Small intestine (tissue), 7 donors: ENCODE measurements around the gene NKTR. TPM values are rescaled to one million over a fixed set of nuclear protein-coding genes. Genes with fewer than 3 reads are reported as not detected.

Experiments used
- DNase-seq, 2 donors: peaks; one replicate each; pipeline versions ENCODE4 v3.0.0 to v3.0.0-alpha.2; 2013
- FAIRE-seq: peaks from 2 replicates; lab custom pipeline; 2012; peaks lifted over from hg19 to GRCh38; lab: Jason Lieb, UNC
- H3K27ac ChIP-seq, 3 donors: one replicate each; pipeline ENCODE4 v1.5.1; 2013; ENCODE audit warnings: low read length in 2 of 3, mild to moderate bottlenecking in 2 of 3, control low read depth in 1 of 3, inconsistent platforms in 1 of 3, low read depth in 1 of 3, moderate library complexity in 1 of 3
- H3K27me3 ChIP-seq, 3 donors: one replicate each; pipeline ENCODE4 v1.6.1; 2013; ENCODE audit warnings: low read length in 3 of 3, inconsistent platforms in 1 of 3; ENCODE audit not compliant: control insufficient read depth in 3 of 3, insufficient read depth in 3 of 3
- H3K36me3 ChIP-seq, 3 donors: one replicate each; pipeline ENCODE4 v1.6.1; 2013; ENCODE audit warnings: low read length in 3 of 3, inconsistent platforms in 1 of 3, low read depth in 1 of 3, mild to moderate bottlenecking in 1 of 3, moderate library complexity in 1 of 3; ENCODE audit not compliant: control insufficient read depth in 3 of 3, insufficient read depth in 2 of 3
- H3K4me1 ChIP-seq, 3 donors: one replicate each; pipeline ENCODE4 v1.6.1; 2013; ENCODE audit warnings: low read length in 2 of 3, inconsistent platforms in 1 of 3, low read depth in 1 of 3, mild to moderate bottlenecking in 1 of 3, moderate library complexity in 1 of 3; ENCODE audit not compliant: control insufficient read depth in 3 of 3, insufficient read depth in 2 of 3
- H3K4me3 ChIP-seq, 3 donors: one replicate each; pipeline ENCODE4 v1.5.1; 2013; ENCODE audit warnings: low read length in 3 of 3, control low read depth in 1 of 3, inconsistent platforms in 1 of 3, low read depth in 1 of 3, mild to moderate bottlenecking in 1 of 3, moderate library complexity in 1 of 3
- H3K9me3 ChIP-seq, 2 donors: one replicate each; pipeline ENCODE4 v1.6.1; 2013; ENCODE audit warnings: low read depth in 1 of 2, low read length in 1 of 2; ENCODE audit not compliant: control insufficient read depth in 2 of 2, insufficient read depth in 1 of 2
- WGBS, 3 donors: extraction: QIAGEN DNeasy Blood & Tissue Kit; methylation state at CpG; one replicate each; pipeline ENCODE4 v1.1.7; 2013; 5-methylcytosine and 5-hydroxymethylcytosine counted together
- polyA plus RNA-seq, 4 donors: library from polyadenylated mRNA; stranded (reverse) in 3 of 4; unstranded in 1 of 4; fragments of 200-250 nt in 3 of 4; fragments of 120-200 nt in 1 of 4; gene quantifications; one replicate each; pipeline versions ENCODE4 v1.2.1 to v1.2.3, GENCODE V29; 2013
- donor health status: healthy with polysubstance abuse.
- donor health status: control.
- donor health status: control.
- donor health status: Bipolar disorder and iron deficiency.
- donor health status: healthy.

Gene NKTR
- polyA plus RNA-seq, 4 donors: 11.3 to 122 (median 18.3) TPM

GRCh38 chr3:42685363-42685881 lies 84.9 kb downstream of the NKTR start, which contains the start of gene KLHL40:
Gene KLHL40, plus strand, starts transcription at chr3:42685537. Its CDS starts 82 bp downstream, at chr3:42685619.
- no peaks in the 10 kb centered on the region for H3K9me3 ChIP-seq
- H3K27me3 ChIP-seq: peaks cover 0 to 36% (median 4%) of the 10 kb centered on the region in 3 donors
- FAIRE-seq (no peak), DNase-seq (no peak)
- H3K4me3 ChIP-seq: no peak within 1 kb of the TSS
- H3K27ac ChIP-seq: no peak within 1 kb of the TSS
- no peaks in the 10 kb centered on the region for H3K4me1 ChIP-seq
- 32 to 53% (median 46%) methylated on average over 33 to 34 of the region's 34 CpGs for WGBS, 3 donors
- no peaks in the 10 kb centered on the region for H3K36me3 ChIP-seq

DNA sequence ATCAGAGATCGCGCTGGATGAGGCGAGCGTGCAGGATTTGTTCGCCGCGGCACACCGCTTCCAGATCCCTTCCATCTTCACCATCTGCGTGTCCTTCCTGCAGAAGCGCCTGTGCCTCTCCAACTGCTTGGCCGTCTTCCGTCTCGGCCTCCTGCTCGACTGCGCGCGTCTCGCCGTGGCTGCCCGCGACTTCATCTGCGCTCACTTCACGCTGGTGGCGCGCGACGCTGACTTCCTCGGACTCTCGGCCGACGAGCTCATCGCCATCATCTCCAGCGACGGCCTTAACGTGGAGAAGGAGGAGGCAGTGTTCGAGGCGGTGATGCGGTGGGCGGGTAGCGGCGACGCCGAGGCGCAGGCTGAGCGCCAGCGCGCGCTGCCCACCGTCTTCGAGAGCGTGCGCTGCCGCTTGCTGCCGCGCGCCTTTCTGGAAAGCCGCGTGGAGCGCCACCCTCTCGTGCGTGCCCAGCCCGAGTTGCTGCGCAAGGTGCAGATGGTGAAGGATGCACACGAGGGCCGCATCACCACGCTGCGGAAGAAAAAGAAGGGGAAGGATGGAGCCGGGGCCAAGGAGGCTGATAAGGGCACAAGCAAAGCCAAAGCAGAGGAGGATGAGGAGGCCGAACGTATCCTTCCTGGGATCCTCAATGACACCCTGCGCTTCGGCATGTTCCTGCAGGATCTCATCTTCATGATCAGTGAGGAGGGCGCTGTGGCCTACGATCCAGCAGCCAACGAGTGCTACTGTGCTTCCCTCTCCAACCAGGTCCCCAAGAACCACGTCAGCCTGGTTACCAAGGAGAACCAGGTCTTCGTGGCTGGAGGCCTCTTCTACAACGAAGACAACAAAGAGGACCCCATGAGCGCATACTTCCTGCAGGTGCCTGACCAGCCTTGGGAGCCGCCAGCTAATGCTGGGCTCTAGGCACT lies 85.7 kb downstream of the NKTR start:
- Histone ChIP-seq H3K27me3 (peaks cover 0 to 36% (median 4%) of the 10 kb centered on the region in 3 donors), H3K27ac (no peak overlapping the region), H3K4me1 (no peaks in the 10 kb centered on the region), H3K36me3 (no peaks in the 10 kb centered on the region), H3K9me3 (no peaks in the 10 kb centered on the region), H3K4me3 (no peak overlapping the region)
- 41 to 48% (median 45%) methylated on average over 75 to 80 of the region's 80 CpGs for WGBS, 3 donors
- FAIRE-seq (no peak), DNase-seq (peak in 1 of 2 donors; percentile 24)

DNA sequence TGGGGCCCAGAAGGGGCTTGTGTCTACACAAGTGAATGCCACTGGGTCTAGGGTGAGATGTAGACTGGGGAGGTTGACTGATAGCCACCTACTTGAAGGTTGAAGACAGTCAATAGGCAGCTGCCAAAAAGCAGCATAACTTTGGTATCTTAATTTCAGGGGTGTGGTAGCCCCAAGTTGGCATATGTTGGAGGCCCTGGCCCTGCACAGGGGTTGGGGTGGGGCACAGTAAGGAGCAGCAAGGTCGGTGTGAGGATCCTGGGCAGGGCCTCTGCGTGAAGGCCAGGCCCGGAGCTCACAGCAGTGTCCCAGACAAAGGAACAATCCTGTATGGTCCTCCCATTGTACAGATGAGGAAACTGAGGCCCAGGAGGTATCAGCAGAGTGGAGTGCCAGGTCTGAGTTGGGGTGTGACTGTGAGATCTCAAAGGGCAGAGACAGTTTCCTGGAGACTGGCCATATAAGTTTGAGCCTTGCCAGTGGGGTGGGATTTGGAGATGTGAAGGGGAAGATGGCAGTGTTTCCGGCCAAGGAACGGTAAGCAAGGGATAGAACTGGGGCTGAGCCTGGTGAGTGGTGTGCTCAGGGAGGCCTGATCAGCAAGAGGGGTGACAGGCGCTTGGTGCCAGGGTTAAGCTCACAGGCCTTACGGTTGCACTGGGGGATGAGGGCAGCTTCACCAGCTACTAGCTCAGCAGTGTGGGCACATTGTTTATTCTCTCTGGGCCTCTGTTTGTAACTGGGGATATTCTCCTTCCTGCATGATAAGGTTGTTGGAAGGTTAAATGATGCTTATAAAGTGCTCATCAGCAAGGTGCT lies 86.6 kb downstream of the NKTR start:
- H3K4me3 ChIP-seq: no peak overlapping the region
- H3K9me3 ChIP-seq: no peaks in the 10 kb centered on the region
- DNase-seq (no peak), FAIRE-seq (no peak)
- no peaks in the 10 kb centered on the region for H3K4me1 ChIP-seq
- no peak overlapping the region for H3K27ac ChIP-seq
- 84 to 89% (median 86%) methylated on average over 7 of the region's 7 CpGs for WGBS, 3 donors
- H3K36me3 ChIP-seq: no peaks in the 10 kb centered on the region
- peaks cover 0 to 39% (median 4%) of the 10 kb centered on the region in 3 donors for H3K27me3 ChIP-seq

DNA sequence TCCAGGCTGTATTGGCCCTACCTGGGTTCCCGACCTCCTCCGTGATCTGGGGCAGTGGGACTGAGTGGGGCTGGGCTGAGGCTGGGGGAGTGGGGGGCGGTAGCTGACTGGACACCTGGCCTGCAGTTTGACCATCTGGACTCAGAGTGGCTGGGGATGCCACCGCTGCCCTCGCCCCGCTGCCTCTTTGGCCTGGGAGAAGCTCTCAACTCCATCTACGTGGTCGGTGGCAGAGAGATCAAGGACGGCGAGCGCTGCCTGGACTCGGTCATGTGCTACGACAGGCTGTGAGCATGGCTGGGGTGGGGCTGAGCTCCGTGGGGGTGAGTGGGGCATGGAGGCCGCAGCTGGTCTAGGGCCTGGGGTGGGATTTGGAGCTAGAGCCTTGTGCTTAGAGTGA lies 87.5 kb downstream of the NKTR start:
- no peak for DNase-seq

GRCh38 chr3:42688487-42689420 lies 88.3 kb downstream of the NKTR start:
- Histone ChIP-seq H3K27ac (no peak overlapping the region), H3K4me3 (no peak overlapping the region), H3K9me3 (no peaks in the 10 kb centered on the region), H3K27me3 (peaks cover 0 to 37% (median 4%) of the 10 kb centered on the region in 3 donors), H3K4me1 (no peaks in the 10 kb centered on the region), H3K36me3 (no peaks in the 10 kb centered on the region)
- no peak for DNase-seq
- no peak for FAIRE-seq
- WGBS, 3 donors: 70 to 82% (median 79%) methylated on average over 21 to 22 of the region's 22 CpGs

More for the DNA sequence above, 87.5 kb downstream of the NKTR start:
- H3K4me1 ChIP-seq: no peaks in the 10 kb centered on the region
- no peak overlapping the region for H3K27ac ChIP-seq
- H3K4me3 ChIP-seq: no peak overlapping the region
- no peak for FAIRE-seq
- H3K27me3 ChIP-seq: peaks cover 0 to 39% (median 4%) of the 10 kb centered on the region in 3 donors
- no peaks in the 10 kb centered on the region for H3K36me3 ChIP-seq
- H3K9me3 ChIP-seq: no peaks in the 10 kb centered on the region
- WGBS, 3 donors: 89 to 90% (median 89%) methylated on average over 15 of the region's 15 CpGs

GRCh38 chr3:42689421-42690014 lies 89.0 kb downstream of the NKTR start:
- H3K4me3 ChIP-seq: no peak overlapping the region
- H3K27ac ChIP-seq: no peak overlapping the region
- DNase-seq: no peak
- no peak for FAIRE-seq
- peaks cover 0 to 36% (median 4%) of the 10 kb centered on the region in 3 donors for H3K27me3 ChIP-seq
- no peaks in the 10 kb centered on the region for H3K36me3 ChIP-seq
- no peaks in the 10 kb centered on the region for H3K9me3 ChIP-seq
- 56 to 77% (median 63%) methylated on average over 9 of the region's 9 CpGs for WGBS, 3 donors
- no peaks in the 10 kb centered on the region for H3K4me1 ChIP-seq

DNA sequence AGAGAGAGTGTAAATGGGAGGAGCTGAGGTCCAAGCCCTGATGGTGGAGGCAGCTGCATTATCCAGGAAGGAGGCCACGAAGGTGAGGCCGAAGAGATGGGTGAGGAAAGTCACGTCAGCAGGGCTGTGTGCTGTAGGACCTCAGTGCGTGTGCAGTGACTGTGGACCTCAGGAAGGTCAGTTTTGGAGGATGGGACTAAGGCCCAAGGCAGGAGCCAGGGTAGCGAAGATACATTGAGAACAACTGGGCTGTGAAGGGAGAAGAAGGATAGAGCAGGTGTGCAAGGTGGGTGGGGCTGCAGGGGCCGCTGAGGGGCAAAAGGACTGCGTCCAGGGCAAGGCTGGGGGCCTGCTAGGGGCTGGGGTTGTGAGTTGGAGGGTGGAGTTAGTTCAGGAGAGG lies 89.7 kb downstream of the NKTR start:
- no peak for FAIRE-seq
- Histone ChIP-seq H3K4me1 (no peaks in the 10 kb centered on the region), H3K27ac (no peak overlapping the region), H3K36me3 (no peaks in the 10 kb centered on the region), H3K4me3 (no peak overlapping the region), H3K27me3 (peaks cover 0 to 29% (median 4%) of the 10 kb centered on the region in 3 donors), H3K9me3 (no peaks in the 10 kb centered on the region)
- DNase-seq: no peak
- WGBS, 3 donors: 59 to 67% (median 66%) methylated on average over 7 of the region's 7 CpGs
